GM18870 (cell line): Measurements from ENCODE around the gene SYNGR3.
A peak's percentile ranks its signal among the peaks of the same experiment; 100 is the strongest.
"Not testable (repeated sequence)": the region's sequence is repeated elsewhere in the genome, so short reads cannot be mapped to it uniquely, and the experiment has no call there.

Experiments used
- ATAC-seq: cut with Tn5 transposase; IDR thresholded peaks from one replicate; pipeline ENCODE4 v1.9.1; 2021; ENCODE audit warnings: moderate library complexity; ENCODE audit not compliant: unreplicated experiment

Gene SYNGR3

GRCh38 chr16:1989209-1990100, at the start of gene SYNGR3:
TSS of gene SYNGR3 (plus strand) at chr16:1989970. CDS start at chr16:1990103, 133 bp downstream.
- no peak for ATAC-seq

DNA sequence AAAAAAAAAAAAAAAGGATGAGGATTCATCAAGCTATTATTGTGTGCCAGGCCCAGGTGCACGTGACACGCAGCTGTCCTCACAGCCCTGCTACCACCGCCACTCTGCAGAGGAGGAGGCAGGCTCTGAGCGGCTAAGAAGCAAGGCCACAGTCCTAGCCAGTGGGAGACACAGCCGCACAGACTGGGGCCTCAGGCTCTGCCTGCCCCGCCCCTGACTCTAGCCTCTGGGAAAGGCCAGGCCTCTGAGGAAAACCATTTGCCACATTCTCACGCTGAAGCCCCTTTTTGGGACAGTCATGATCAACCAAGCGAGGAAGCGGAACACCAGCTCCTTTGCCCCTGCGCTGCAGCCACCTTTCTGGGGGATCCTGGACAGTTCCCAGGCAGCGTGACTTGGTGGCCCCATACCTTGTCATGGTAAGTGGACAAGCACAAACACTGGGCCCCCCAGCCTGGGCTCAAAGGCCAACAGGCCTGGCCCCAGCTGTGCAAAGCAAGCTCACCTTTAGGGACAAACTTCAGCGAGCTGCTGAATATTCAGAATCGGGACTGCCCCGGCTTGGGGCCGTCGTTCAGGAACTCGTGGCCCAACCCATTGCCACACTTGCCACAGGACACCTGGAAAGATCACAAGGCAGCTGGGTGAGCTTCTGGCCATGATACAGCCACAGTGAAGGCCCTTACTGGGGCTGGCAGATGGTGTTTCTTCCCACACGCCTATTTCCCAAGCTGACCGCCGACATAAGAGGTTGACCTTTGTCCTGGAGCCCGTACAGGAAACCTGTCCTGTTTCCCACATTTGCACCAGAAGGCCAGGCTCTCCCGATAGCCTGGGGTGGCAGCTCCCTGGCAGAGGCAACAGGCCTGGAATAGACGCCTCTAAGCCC, 49.3 kb upstream of the SYNGR3 start:
- ATAC-seq: no peak

- no peak for ATAC-seq
These were observed 48.4 kb upstream of the SYNGR3 start for GRCh38 chr16:1941162-1942046.

DNA sequence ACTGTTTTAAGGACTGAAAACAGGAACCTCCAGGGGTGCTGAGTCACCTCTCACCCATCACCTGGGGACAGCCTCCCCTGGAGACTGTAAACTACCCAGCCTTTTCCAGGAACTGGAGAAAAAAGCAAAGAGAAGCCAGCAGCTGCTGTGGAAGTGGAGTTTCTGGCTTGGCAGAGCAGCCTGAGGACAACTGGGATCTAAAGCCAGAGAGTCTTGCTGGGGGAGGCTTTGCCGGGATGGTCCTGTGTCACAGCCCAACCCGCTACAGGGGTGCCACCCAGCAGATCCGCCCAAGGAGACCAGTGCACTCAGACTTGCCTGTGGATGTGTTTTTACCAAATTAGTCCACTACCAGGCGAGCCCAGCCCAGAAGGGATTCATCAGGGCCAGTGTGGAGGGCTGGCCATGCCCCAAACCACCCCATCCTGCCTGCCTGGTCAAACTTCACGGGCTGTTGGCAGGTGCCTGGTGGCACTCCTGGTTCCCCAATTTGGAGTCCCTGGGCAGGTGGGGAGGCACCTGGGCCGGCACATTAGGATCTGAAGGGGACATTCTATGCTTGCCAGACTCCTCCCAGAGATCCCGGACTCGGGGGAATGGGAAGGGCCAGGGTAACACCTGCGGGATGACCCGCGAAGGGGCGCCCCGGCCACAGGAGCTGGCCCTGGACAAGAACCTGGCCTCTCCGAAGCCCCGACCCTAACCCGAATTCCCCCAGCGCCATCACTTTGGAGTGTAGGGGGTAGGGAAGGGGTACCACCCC, 47.5 kb upstream of the SYNGR3 start:
- no peak for ATAC-seq

DNA sequence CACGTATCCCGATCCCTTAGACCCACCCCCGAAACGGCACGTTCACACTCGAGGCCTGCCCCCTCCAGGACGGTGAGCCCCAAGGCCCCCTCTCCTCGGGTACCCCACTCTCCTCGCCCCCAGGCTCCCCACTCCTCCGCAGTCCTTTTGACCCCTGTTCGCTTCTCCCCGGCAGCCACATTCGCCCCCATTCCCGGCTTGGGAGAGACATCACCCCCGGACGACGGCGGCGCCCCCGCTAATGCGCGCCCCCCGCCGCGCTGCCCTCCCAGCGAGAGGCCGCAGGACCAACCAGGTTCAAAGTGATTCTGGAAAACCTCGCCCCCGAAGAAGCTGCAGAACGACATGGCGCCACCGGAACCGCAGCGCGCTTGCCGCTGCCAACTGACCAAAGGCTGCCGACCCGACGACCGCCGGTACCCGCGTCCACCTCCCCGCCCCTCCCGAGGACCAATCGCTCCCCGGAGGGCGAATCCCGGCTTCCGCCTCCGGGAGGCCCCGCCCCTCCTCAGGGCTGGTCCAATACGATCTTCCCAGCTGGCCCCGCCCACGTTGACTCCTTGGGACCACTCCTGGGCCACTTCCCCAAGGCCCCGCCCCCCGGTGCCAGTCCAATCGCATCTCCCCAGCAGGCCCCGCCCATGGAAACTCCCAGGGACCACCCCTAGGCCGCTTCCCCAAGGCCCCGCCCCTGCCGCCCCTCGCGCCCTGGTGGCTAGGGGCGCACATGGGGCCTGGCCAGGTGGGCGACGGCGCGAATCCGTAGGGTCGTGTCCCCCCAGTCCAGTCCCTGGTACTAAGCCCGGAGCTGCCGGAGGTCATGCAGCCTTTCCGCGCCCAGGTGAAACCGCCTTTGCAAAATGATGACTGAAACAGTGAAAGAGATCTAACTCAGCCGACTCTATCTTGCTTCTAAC, 46.7 kb upstream of the SYNGR3 start, which contains the start of gene MSRB1:
MSRB1 (minus strand) TSS at position 390 of the 917 bp plus-strand sequence; CDS start at position 347, 43 bp downstream.
- ATAC-seq: peak; percentile 80

GRCh38 chr16:1944612-1945199, 45.1 kb upstream of the SYNGR3 start:
- no peak for ATAC-seq

DNA sequence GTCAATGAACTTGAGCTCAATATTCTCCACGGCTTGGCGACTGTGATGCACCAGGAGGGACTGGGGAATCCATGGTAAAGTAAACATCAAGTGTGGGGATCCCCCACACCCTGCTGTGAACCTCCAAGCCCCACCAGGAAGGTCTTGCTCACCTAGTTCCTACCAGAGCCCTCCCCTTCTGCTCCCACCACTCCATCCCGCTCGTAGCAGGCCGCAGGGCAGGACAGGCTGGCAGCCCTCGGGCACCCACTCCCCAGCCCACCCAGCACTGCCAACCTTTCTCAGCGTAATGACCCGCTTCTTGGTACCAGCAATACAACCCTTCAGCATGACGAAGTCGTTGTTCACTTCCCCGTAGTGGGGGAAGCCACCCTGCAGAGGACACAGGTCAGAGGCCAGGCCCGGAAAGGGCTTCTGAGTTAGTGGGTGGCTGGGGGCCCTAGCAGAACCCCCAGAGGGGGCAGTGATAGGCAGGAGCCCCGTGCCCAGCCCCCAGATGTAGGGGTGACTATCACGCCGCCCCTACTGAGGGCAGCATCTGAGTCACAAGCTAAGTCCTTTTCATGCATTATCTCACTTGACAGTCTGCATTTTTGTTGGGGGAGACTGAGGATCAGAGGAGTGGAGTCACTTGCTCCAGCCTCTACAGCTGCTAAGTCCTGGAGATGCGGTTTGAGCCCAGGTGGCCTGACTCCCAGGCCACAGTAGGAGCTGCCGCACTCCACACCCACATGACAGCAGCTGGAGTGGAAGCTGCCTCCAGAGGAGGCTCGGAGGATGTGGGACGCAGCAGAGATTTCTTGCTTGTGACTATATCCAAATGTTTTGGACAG, 44.0 kb upstream of the SYNGR3 start:
- ATAC-seq: no peak

GRCh38 chr16:1946495-1947368, 43.0 kb upstream of the SYNGR3 start:
- ATAC-seq: no peak

DNA sequence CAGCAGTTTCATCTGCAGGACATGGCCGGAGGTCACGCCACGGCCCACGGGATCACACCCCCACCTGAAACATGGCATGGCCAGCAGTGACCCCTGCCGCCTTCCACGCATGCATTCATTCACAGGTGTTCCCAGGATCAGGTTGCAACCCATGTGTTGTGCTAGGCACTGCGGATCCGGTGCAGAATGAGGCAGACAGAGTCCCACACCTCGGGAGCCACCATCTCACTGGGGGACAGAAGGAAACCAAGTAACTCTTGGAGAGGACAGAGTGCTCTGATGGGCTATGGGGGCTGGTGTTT, 42.5 kb upstream of the SYNGR3 start:
- ATAC-seq: no peak

GRCh38 chr16:1949507-1949906, 40.3 kb upstream of the SYNGR3 start:
- ATAC-seq: no peak

- ATAC-seq: no peak
These were observed 39.7 kb upstream of the SYNGR3 start for GRCh38 chr16:1950047-1950446.

GRCh38 chr16:1950559-1950958, 39.2 kb upstream of the SYNGR3 start:
- no peak for ATAC-seq

DNA sequence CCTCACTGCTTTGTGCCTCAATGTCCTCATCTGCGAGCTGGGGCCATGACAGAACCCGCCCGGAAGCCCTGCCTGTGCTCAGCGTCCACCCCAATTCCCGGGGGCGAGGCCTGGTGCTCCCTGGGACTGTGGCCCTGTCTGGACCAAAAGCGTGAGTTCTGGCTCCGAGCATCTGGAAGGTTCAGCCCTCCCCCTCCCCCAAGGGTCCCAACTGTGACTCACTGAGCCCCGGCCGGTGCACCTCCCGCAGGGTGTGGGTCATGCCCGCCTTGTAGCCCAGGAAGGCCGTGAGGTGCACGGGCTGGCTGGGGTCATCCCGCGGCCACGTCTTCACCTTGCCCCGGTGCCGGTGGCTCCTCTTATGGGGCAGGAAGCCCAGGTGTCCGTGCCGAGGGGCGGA, 36.0 kb upstream of the SYNGR3 start:
- no peak for ATAC-seq

DNA sequence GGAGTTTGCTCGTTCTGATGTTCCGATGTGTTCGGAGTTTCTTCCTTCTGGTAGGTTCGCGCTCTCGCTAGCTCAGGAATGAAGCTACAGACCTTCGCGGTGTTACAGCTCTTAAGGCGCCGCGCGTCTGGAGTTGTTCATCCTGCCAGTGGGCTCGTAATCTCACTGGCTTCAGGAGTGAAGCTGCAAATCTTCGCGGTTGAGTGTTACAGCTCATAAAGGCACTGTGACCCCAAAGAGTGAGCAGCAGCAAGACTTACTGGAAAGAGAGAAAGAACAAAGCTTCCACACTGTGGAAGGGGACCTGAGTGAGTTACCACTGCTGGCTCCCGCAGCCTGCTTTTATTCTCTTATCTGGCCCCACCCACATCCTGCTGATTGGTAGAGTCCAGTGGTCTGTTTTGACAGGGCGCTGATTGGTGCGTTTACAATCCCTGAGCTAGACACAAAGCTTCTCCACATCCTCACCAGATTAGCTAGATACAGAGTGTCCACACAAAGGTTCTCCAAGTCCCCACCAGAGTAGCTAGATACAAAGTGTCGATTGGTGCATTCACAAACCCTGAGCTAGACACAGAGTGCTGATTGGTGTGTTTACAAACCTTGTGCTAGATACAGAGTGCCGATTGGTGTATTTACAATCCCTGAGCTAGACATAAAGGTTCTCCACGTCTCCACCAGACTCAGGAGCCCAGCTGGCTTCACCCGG, 32.2 kb upstream of the SYNGR3 start:
- ATAC-seq: not testable (repeated sequence)

GRCh38 chr16:1958143-1958491, 31.7 kb upstream of the SYNGR3 start:
- ATAC-seq: not testable (repeated sequence)

DNA sequence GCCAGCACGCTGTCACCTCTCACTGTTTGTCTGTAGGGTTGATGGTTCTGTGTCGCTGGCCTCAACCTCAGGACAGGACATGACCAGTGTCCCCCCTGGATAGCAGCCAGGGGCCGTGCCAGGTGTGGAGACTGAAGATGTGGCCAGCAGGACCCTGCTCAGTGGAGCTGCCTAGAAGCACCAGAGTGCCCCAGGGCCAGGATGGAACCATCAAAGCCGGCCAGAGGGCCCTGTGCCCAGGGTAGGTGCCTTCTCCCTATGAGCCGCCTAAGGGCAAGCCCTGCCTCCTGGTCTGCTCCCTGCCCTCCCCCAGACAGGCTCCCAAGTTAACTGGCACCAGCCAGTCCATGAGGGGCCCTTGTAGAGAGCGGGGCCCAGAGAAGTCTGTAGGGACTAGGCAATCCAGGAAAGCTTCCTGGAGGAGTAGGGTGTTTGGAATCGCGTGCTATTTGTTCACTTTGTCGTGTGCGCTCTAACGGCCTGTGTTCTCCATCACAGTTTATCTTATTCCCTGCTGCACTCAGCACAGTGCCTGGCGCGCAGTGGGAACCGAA, 31.0 kb upstream of the SYNGR3 start:
- no peak for ATAC-seq
